H1 (cell line): ENCODE measurements around the gene SPACA7. TPM values are rescaled to one million over a fixed set of nuclear protein-coding genes. Genes with fewer than 3 reads are reported as not detected.

Experiments
- CTCF ChIA-PET: fragments of 300-600 bp; sonication (Branson Sonifier 250); formaldehyde crosslinking; loops from one replicate; lab custom pipeline; 2021; ENCODE audit not compliant: partially characterized antibody; lab: Charles Lee
- POLR2A ChIA-PET: fragments of 300-600 bp; sonication (Branson Sonifier 250); formaldehyde crosslinking; loops from one replicate; lab custom pipeline; 2021; ENCODE audit warnings: inconsistent platforms; ENCODE audit not compliant: partially characterized antibody; lab: Charles Lee
- DNase-seq, 2 experiments: peaks; one replicate each; pipeline versions ENCODE4 v3.0.0 to v3.0.0-alpha.2; 2010 to 2022; ENCODE audit warnings: low spot score in 2 of 2, low read depth in 1 of 2, mixed read lengths in 1 of 2
- FAIRE-seq: peaks from 2 replicates; lab custom pipeline; 2011; peaks lifted over from hg19 to GRCh38; lab: Jason Lieb, UNC
- H2AFZ ChIP-seq: 2 replicates; pipeline ENCODE4 v1.8.1; 2012; ENCODE audit warnings: low read length, inconsistent platforms
- H2AK5ac ChIP-seq: 2 replicates; pipeline ENCODE4 v1.6.1; 2013; ENCODE audit warnings: low read depth, low read length
- H2BK120ac ChIP-seq: replicated peaks from 2 replicates; pipeline ENCODE3; 2013; ENCODE audit warnings: low read depth, low read length, inconsistent platforms
- H2BK12ac ChIP-seq: 2 replicates; pipeline ENCODE4 v1.6.1; 2013; ENCODE audit warnings: low read depth, low read length
- H2BK15ac ChIP-seq: 2 replicates; pipeline ENCODE4 v1.6.1; 2013; ENCODE audit warnings: low read length
- H2BK20ac ChIP-seq: 2 replicates; pipeline ENCODE4 v1.6.1; 2013; ENCODE audit warnings: low read length
- H2BK5ac ChIP-seq: 2 replicates; pipeline ENCODE4 v1.6.1; 2013; ENCODE audit warnings: low read depth, low read length
- H3K14ac ChIP-seq: 2 replicates; pipeline ENCODE4 v1.6.1; 2013; ENCODE audit warnings: inconsistent platforms; ENCODE audit not compliant: insufficient read length
- H3K18ac ChIP-seq: 2 replicates; pipeline ENCODE4 v1.6.1; 2013; ENCODE audit warnings: low read length; ENCODE audit errors: extremely low read depth
- H3K23ac ChIP-seq: 2 replicates; pipeline ENCODE4 v1.6.1; 2013; ENCODE audit warnings: inconsistent platforms; ENCODE audit not compliant: insufficient read length
- H3K23me2 ChIP-seq: 2 replicates; pipeline ENCODE4 v1.6.1; 2013; ENCODE audit warnings: low read depth, low read length
- H3K27ac ChIP-seq: 2 replicates; pipeline ENCODE4 v1.6.1; 2011; ENCODE audit warnings: low read depth, low read length, inconsistent platforms
- H3K27me3 ChIP-seq, 4 experiments: replicated peaks in 1 of 4; 1 replicate in 1 of 4; 2 replicates in 3 of 4; pipeline versions ENCODE4 v1.6.1 to v1.8.1; 2011 to 2013; ENCODE audit warnings: low read length in 3 of 4, mild to moderate bottlenecking in 3 of 4, inconsistent platforms in 2 of 4, mixed read lengths in 2 of 4, moderate library complexity in 1 of 4; ENCODE audit not compliant: control insufficient read depth in 3 of 4, insufficient read depth in 3 of 4; ENCODE audit errors: extremely low read depth in 1 of 4
- H3K36me3 ChIP-seq, 4 experiments: 2 replicates each; pipeline versions ENCODE4 v1.6.1 to v1.8.1; 2011 to 2013; ENCODE audit warnings: mild to moderate bottlenecking in 4 of 4, low read length in 3 of 4, moderate library complexity in 2 of 4, control low read depth in 1 of 4, inconsistent platforms in 1 of 4; ENCODE audit not compliant: insufficient read depth in 4 of 4, control insufficient read depth in 2 of 4
- H3K4ac ChIP-seq: replicated peaks from 2 replicates; pipeline ENCODE3; 2013; ENCODE audit warnings: low read length, low read depth, mixed read lengths, inconsistent platforms; ENCODE audit not compliant: insufficient read length
- H3K4me1 ChIP-seq, 4 experiments: replicated peaks in 1 of 4; 1 replicate in 1 of 4; 2 replicates in 3 of 4; pipeline versions ENCODE4 v1.6.1 to v1.8.1; 2011 to 2013; ENCODE audit warnings: low read length in 3 of 4, inconsistent platforms in 2 of 4, mixed read lengths in 1 of 4; ENCODE audit not compliant: insufficient read depth in 4 of 4, control insufficient read depth in 3 of 4
- H3K4me2 ChIP-seq, 2 experiments: 2 replicates each; pipeline versions ENCODE4 v1.6.1 to v1.8.1; 2011 to 2013; ENCODE audit warnings: low read depth in 2 of 2, low read length in 2 of 2, control low read depth in 1 of 2, inconsistent platforms in 1 of 2, mild to moderate bottlenecking in 1 of 2; ENCODE audit not compliant: insufficient read depth in 1 of 2
- H3K4me3 ChIP-seq, 4 experiments: fragments of 200-600, 300-600 bp in 1 of 4; sonication (generic), shearing (Covaris generic), sonication (Bioruptor Twin) in 1 of 4; 2 replicates each; pipeline versions ENCODE4 v1.5.1 to v1.8.1; 2011 to 2016; ENCODE audit warnings: low read length in 4 of 4, low read depth in 3 of 4, control low read depth in 2 of 4, inconsistent platforms in 2 of 4, mild to moderate bottlenecking in 2 of 4, mixed read lengths in 1 of 4, moderate library complexity in 1 of 4; ENCODE audit not compliant: insufficient read depth in 2 of 4; ENCODE audit errors: extremely low read depth in 1 of 4
- H3K56ac ChIP-seq: replicated peaks from 2 replicates; pipeline ENCODE3; 2013; ENCODE audit warnings: low read depth, mild to moderate bottlenecking, mixed read lengths, low read length, inconsistent platforms; ENCODE audit not compliant: insufficient read length
- H3K79me1 ChIP-seq: 2 replicates; pipeline ENCODE4 v1.6.1; 2013; ENCODE audit warnings: low read depth, low read length, control low read depth
- H3K79me2 ChIP-seq, 2 experiments: 2 replicates each; pipeline versions ENCODE4 v1.6.1 to v1.8.1; 2012 to 2013; ENCODE audit warnings: low read length in 2 of 2, mild to moderate bottlenecking in 2 of 2, inconsistent platforms in 1 of 2; ENCODE audit not compliant: insufficient read depth in 2 of 2, control insufficient read depth in 1 of 2
- H3K9ac ChIP-seq, 4 experiments: replicated peaks in 1 of 4; 1 replicate in 1 of 4; 2 replicates in 3 of 4; pipeline versions ENCODE4 v1.6.1 to v1.8.1; 2011 to 2013; ENCODE audit warnings: low read depth in 3 of 4, low read length in 3 of 4, control low read depth in 2 of 4, mild to moderate bottlenecking in 2 of 4, moderate library complexity in 2 of 4, inconsistent platforms in 1 of 4; ENCODE audit errors: extremely low read depth in 1 of 4
- H3K9me3 ChIP-seq, 2 experiments: 2 replicates each; pipeline versions ENCODE4 v1.6.1 to v1.8.1; 2012 to 2013; ENCODE audit warnings: mild to moderate bottlenecking in 2 of 2, moderate library complexity in 2 of 2, control low read depth in 1 of 2, inconsistent platforms in 1 of 2, low read depth in 1 of 2, low read length in 1 of 2, mixed read lengths in 1 of 2; ENCODE audit not compliant: insufficient read depth in 2 of 2
- H4K20me1 ChIP-seq, 2 experiments: replicated peaks in 1 of 2; 2 replicates each; pipeline versions ENCODE3 to v1.8.1; 2011 to 2013; ENCODE audit warnings: inconsistent platforms in 2 of 2, low read length in 2 of 2, mild to moderate bottlenecking in 1 of 2; ENCODE audit not compliant: insufficient read depth in 2 of 2, control insufficient read depth in 1 of 2
- H4K5ac ChIP-seq: 2 replicates; pipeline ENCODE4 v1.6.1; 2013; ENCODE audit warnings: low read length, low read depth, mixed read lengths, inconsistent platforms; ENCODE audit not compliant: insufficient read length
- H4K8ac ChIP-seq: 2 replicates; pipeline ENCODE4 v1.8.0; 2013; ENCODE audit warnings: mild to moderate bottlenecking, moderate library complexity, low read length, inconsistent platforms; ENCODE audit not compliant: insufficient read depth; ENCODE audit errors: extremely low read depth
- H4K91ac ChIP-seq: replicated peaks from 2 replicates; pipeline ENCODE3; 2013; ENCODE audit warnings: low read length, mixed read lengths, inconsistent platforms; ENCODE audit not compliant: insufficient read length
- RXRA ChIP-seq: IDR thresholded peaks from 2 replicates; pipeline ENCODE4 v1.6.1; 2011; ENCODE audit warnings: low read depth, mild to moderate bottlenecking, low read length, moderate library complexity; ENCODE audit not compliant: insufficient read depth
- TBP ChIP-seq: IDR thresholded peaks from 2 replicates; pipeline ENCODE4 v1.6.1; 2011; ENCODE audit warnings: low read depth, low read length, improper control_type of control experiment
- TEAD4 ChIP-seq: IDR thresholded peaks from 2 replicates; pipeline ENCODE4 v1.6.1; 2012; ENCODE audit warnings: low read depth, low read length, inconsistent platforms, mixed read lengths
- WGBS, 2 experiments: shearing (Covaris generic) in 1 of 2; methylation state at CpG; one replicate each; pipeline versions ENCODE4 v1.1.6 to v1.1.7; 2013 to 2015; ENCODE audit warnings: low lambda C conversion rate in 2 of 2, mixed read lengths in 2 of 2, inconsistent platforms in 1 of 2, low coverage in 1 of 2, missing lambda C conversion rate in 1 of 2; ENCODE audit not compliant: insufficient replicate concordance in 2 of 2, insufficient coverage in 1 of 2, insufficient read length in 1 of 2; ENCODE audit errors: extremely low coverage in 1 of 2, missing lambda C conversion rate in 1 of 2; 5-methylcytosine and 5-hydroxymethylcytosine counted together
- polyA plus RNA-seq, 7 experiments: library from polyadenylated mRNA; depleted of rRNA in 3 of 7; stranded (reverse) in 5 of 7; unstranded in 2 of 7; fragments of >200 nt in 5 of 7; fragments of 200-250 nt in 2 of 7; gene quantifications; 1 replicate in 5 of 7; 2 replicates in 1 of 7; 4 replicates in 1 of 7; pipeline versions ENCODE4 v1.2.1 to v1.2.3, GENCODE V29; 2011 to 2013; ENCODE audit warnings: missing spikeins in 2 of 7, mixed read lengths in 2 of 7
- total RNA-seq: library from RNA; stranded (reverse); fragmentation: NEBNext Ultra II Directional; extraction: Animal tissue kit (Norgen Biotek cat#: 25700); gene quantifications from 2 replicates; pipeline ENCODE4 v1.2.1, GENCODE V29; 2021

SPACA7 gene
- total and polyA plus RNA-seq, 2 of the 8 experiments (the other 6 are each of a cell fraction or from before 2014, with no cell fraction given) = not detected

DNA sequence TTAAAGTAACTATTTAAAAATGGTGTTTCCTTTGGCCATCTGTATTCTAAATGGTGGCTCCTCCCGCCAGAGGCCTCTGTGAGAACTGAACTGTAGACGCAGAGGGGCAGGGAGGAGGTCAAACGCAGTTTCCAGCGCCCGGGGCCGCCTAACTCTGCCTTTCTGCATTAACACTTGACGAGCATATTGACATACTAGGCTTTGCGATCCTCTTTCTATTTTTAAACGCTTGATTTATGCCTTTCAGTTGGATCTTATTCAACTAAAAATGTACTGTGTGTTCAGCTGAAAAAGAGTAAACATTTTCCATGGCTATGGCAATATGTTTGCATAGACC is 74.7 kb downstream of the SPACA7 start:
- Histone ChIP-seq H2BK20ac (no peak overlapping the region), H3K4me3 (no peak overlapping the region), H3K9me3 (no peaks in the 10 kb centered on the region), H2BK15ac (no peak overlapping the region), H4K91ac (no peak overlapping the region), H3K4ac (no peak overlapping the region), H4K8ac (no peak overlapping the region), H3K4me2 (no peak overlapping the region), H3K23me2 (no peaks in the 10 kb centered on the region), H3K27ac (no peak overlapping the region), H3K27me3 (no peaks in the 10 kb centered on the region), H2BK5ac (no peak overlapping the region), H4K5ac (no peak overlapping the region), H3K79me1 (no peaks in the 10 kb centered on the region), H2AK5ac (no peak overlapping the region), H3K36me3 (no peaks in the 10 kb centered on the region), H2BK12ac (no peak overlapping the region), H2BK120ac (no peak overlapping the region), H2AFZ (no peak overlapping the region), H3K79me2 (no peaks in the 10 kb centered on the region), H3K4me1 (no peaks in the 10 kb centered on the region), H3K14ac (no peak overlapping the region), H4K20me1 (no peaks in the 10 kb centered on the region), H3K56ac (no peak overlapping the region), H3K23ac (no peak overlapping the region), H3K18ac (no peak overlapping the region), H3K9ac (no peak overlapping the region)
- CTCF ChIA-PET = interaction anchor here (2.6 kb wide), 1 partner anchor 11 kb away, joined by 7 read pairs; no protein-coding TSS in a partner anchor
- FAIRE-seq (no peak), DNase-seq (no peak)
- POLR2A ChIA-PET = no interaction called here
- 94% methylated on average over 9 of the region's 9 CpGs; no CpG with 5 or more reads in 1 of the 2 experiments for WGBS, 2 experiments
- TF ChIP-seq TBP = no peak
- TF ChIP-seq RXRA = no peak
- no peak for TF ChIP-seq TEAD4
